ENCODE results near the gene SLC22A23.

GRCh38 chr6:3438190-3439167 is 18.4 kb downstream of the SLC22A23 start:
- TF ChIP-seq CTCF (conservative IDR thresholded peaks at IDR 0.05; ENCODE audit: low read length) (no peak), EZH2phosphoT487 (IDR thresholded peaks at IDR 0.05; ENCODE audit: borderline replicate concordance, low read depth, low read length) (no peak)
